Measurements from ENCODE around the gene PGAM1.

DNA sequence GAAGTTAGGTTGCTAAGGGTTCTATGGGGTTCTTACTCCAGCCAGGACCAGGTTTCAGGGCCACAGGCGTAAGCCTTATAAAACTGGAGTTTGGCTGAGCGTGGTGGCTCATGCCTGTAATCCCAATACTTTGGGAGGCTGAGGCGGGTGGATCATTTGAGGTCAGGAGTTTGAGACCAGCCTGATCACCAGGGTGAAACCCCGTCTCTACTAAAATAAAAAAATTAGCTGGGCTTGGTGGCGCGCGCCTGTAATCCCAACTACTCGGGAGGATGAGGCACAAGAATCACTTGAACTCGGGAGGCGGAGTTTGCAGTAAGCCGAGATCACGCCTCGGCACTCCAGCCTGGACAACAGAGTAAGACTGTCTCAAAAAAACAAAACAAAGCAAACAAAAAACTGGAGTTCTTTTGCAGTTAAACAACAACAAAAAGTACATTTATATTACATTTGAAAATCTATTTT, 24.5 kb upstream of the PGAM1 start:
- no peak for TF ChIP-seq EZH2 (IDR thresholded peaks at IDR 0.05; ENCODE audit: insufficient read depth, poor library complexity, severe bottlenecking)
- no peak for TF ChIP-seq EZH2phosphoT487 (IDR thresholded peaks at IDR 0.05; ENCODE audit: insufficient read depth, low read depth)

Measured in GM23248 (cell line).